Cerebellar nuclear complex (tissue), 1 donor: ENCODE measurements around the gene SLC5A8.
"Not testable (repeated sequence)": the region's sequence is repeated elsewhere in the genome, so short reads cannot be mapped to it uniquely, and the experiment has no call there.

ENCODE experiments used
- DNase-seq, 2 experiments: peaks; one replicate each; lab custom pipeline; 2025; lab: John Stamatoyannopoulos, UW

The SLC5A8 gene

GRCh38 chr12:101172316-101172715, 37.7 kb downstream of the SLC5A8 start:
- DNase-seq = no peak

GRCh38 chr12:101168001-101168400, 42.0 kb downstream of the SLC5A8 start:
- no peak for DNase-seq

- DNase-seq = no peak
These were observed 43.2 kb downstream of the SLC5A8 start for GRCh38 chr12:101166866-101167265.

- DNase-seq = no peak
These were observed 44.7 kb downstream of the SLC5A8 start for GRCh38 chr12:101165319-101165718.

- DNase-seq = not testable (repeated sequence)
These were observed 64.1 kb downstream of the SLC5A8 start for GRCh38 chr12:101145777-101146431.

- no peak for DNase-seq
These were observed 82.4 kb downstream of the SLC5A8 start for GRCh38 chr12:101127521-101128219.

GRCh38 chr12:101117842-101118241, 92.2 kb downstream of the SLC5A8 start:
- DNase-seq = no peak

GRCh38 chr12:101116911-101117310, 93.1 kb downstream of the SLC5A8 start:
- DNase-seq = no peak

GRCh38 chr12:101115326-101115725, 94.7 kb downstream of the SLC5A8 start:
- DNase-seq = no peak

GRCh38 chr12:101111441-101111840, 98.6 kb downstream of the SLC5A8 start:
- no peak for DNase-seq

- no peak for DNase-seq
These were observed 99.2 kb downstream of the SLC5A8 start for GRCh38 chr12:101110866-101111265.

GRCh38 chr12:101108130-101108529, 101.9 kb downstream of the SLC5A8 start:
- DNase-seq = no peak

GRCh38 chr12:101107032-101107763, 102.8 kb downstream of the SLC5A8 start:
- DNase-seq = no peak
